ENCODE results near the gene MTF2.

DNA sequence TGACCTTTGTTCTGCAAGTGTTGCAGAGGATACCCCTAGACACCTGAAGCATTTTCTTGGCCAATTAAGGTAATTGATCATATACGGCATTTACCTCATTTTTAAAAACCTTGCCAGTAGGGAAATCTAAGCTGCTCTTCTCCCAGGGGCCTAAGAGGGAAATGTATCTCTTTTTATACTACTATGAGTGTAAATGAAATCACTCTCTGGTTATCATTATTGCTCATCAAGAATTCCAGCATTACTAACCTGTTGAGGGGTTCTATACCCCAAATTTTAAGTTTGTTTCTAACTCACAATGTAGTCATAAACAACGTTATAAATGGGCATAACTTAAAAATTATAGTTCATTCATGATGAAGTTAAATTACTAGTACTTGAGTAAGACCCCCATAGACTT lies 73.8 kb downstream of the MTF2 start:
- TF ChIP-seq EZH2 (IDR thresholded peaks at IDR 0.05; ENCODE audit: insufficient read depth, low read length), result no peak
- TF ChIP-seq, protein P1, sequence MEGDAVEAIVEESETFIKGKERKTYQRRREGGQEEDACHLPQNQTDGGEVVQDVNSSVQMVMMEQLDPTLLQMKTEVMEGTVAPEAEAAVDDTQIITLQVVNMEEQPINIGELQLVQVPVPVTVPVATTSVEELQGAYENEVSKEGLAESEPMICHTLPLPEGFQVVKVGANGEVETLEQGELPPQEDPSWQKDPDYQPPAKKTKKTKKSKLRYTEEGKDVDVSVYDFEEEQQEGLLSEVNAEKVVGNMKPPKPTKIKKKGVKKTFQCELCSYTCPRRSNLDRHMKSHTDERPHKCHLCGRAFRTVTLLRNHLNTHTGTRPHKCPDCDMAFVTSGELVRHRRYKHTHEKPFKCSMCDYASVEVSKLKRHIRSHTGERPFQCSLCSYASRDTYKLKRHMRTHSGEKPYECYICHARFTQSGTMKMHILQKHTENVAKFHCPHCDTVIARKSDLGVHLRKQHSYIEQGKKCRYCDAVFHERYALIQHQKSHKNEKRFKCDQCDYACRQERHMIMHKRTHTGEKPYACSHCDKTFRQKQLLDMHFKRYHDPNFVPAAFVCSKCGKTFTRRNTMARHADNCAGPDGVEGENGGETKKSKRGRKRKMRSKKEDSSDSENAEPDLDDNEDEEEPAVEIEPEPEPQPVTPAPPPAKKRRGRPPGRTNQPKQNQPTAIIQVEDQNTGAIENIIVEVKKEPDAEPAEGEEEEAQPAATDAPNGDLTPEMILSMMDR (IDR thresholded peaks at IDR 0.05; ENCODE audit: insufficient read depth, low read depth, low read length), result no peak
